Osteocyte (in vitro differentiated cells): Measurements from ENCODE around the gene APBA1. TPM values are rescaled to one million over a fixed set of nuclear protein-coding genes. Genes with fewer than 3 reads are reported as not detected.

Experiments
- DNase-seq: peaks from one replicate; pipeline ENCODE4 v3.0.0; 2021; ENCODE audit warnings: mixed read lengths; ENCODE audit not compliant: unreplicated experiment; ENCODE audit errors: extremely low spot score
- H3K27ac Mint-ChIP-seq: one replicate; pipeline ENCODE4 v1.8.0; 2021; ENCODE audit warnings: mild to moderate bottlenecking, mixed read lengths; ENCODE audit not compliant: unreplicated experiment
- H3K27me3 Mint-ChIP-seq: one replicate; pipeline ENCODE4 v1.8.0; 2021; ENCODE audit warnings: mixed read lengths; ENCODE audit not compliant: unreplicated experiment
- H3K36me3 Mint-ChIP-seq: one replicate; pipeline ENCODE4 v1.8.0; 2021; ENCODE audit warnings: mixed read lengths; ENCODE audit not compliant: unreplicated experiment
- H3K4me1 Mint-ChIP-seq: one replicate; pipeline ENCODE4 v1.8.0; 2021; ENCODE audit warnings: mixed read lengths; ENCODE audit not compliant: unreplicated experiment
- H3K4me3 Mint-ChIP-seq: one replicate; pipeline ENCODE4 v1.8.0; 2021; ENCODE audit warnings: mild to moderate bottlenecking, moderate library complexity, mixed read lengths; ENCODE audit not compliant: unreplicated experiment
- H3K9me3 Mint-ChIP-seq: one replicate; pipeline ENCODE4 v1.8.0; 2021; ENCODE audit warnings: mixed read lengths; ENCODE audit not compliant: unreplicated experiment
- CTCF ChIP-seq: fragments of 200-600 bp; sonication (generic); IDR thresholded peaks from 2 replicates; pipeline ENCODE4 v1.5.0; 2021; ENCODE audit warnings: antibody characterized with exemption, mild to moderate bottlenecking, moderate library complexity
- total RNA-seq: library from RNA; stranded (reverse); gene quantifications from 2 replicates; pipeline ENCODE4 v1.2.1, GENCODE V29; 2021

Gene APBA1
- total RNA-seq, 1 donor from 2014 or later: 5.2 TPM

GRCh38 chr9:69556707-69557106, 115.5 kb downstream of the APBA1 start:
- H3K4me1 Mint-ChIP-seq: peaks cover 9% of the 10 kb centered on the region
- H3K36me3 Mint-ChIP-seq: no peaks in the 10 kb centered on the region
- no peaks in the 10 kb centered on the region for H3K9me3 Mint-ChIP-seq
- no peaks in the 10 kb centered on the region for H3K27me3 Mint-ChIP-seq
- no peak overlapping the region for H3K4me3 Mint-ChIP-seq
- DNase-seq: no peak
- no peak overlapping the region for H3K27ac Mint-ChIP-seq
- no peak for TF ChIP-seq CTCF

GRCh38 chr9:69555802-69556201, 116.4 kb downstream of the APBA1 start:
- Mint-ChIP-seq H3K4me3 (no peak overlapping the region), H3K9me3 (no peaks in the 10 kb centered on the region), H3K36me3 (no peaks in the 10 kb centered on the region), H3K4me1 (peaks cover 9% of the 10 kb centered on the region), H3K27ac (no peak overlapping the region), H3K27me3 (no peaks in the 10 kb centered on the region)
- no peak for TF ChIP-seq CTCF
- DNase-seq: no peak

GRCh38 chr9:69554945-69555344, 117.2 kb downstream of the APBA1 start:
- H3K9me3 Mint-ChIP-seq: no peaks in the 10 kb centered on the region
- H3K27me3 Mint-ChIP-seq: no peaks in the 10 kb centered on the region
- H3K4me1 Mint-ChIP-seq: peaks cover 9% of the 10 kb centered on the region
- no peak for TF ChIP-seq CTCF
- H3K4me3 Mint-ChIP-seq: no peak overlapping the region
- DNase-seq: no peak
- H3K36me3 Mint-ChIP-seq: no peaks in the 10 kb centered on the region
- no peak overlapping the region for H3K27ac Mint-ChIP-seq

GRCh38 chr9:69549310-69550202, 122.6 kb downstream of the APBA1 start:
- H3K27me3 Mint-ChIP-seq: peaks cover 5% of the 10 kb centered on the region

More at GRCh38 chr9:69549310-69550202, 122.6 kb downstream of the APBA1 start:
- Mint-ChIP-seq H3K9me3 (no peaks in the 10 kb centered on the region), H3K4me1 (peaks cover 1% of the 10 kb centered on the region), H3K27ac (no peak overlapping the region), H3K36me3 (no peaks in the 10 kb centered on the region), H3K4me3 (no peak overlapping the region)
- DNase-seq: no peak
- peak; percentile 89 for TF ChIP-seq CTCF
